Tibial nerve (tissue), 4 donors: Measurements from ENCODE around the gene ITGB3BP.

Experiments
- CTCF ChIP-seq, 5 experiments: fragments of 200-600 bp in 3 of 5; fragments of 450-650 bp in 2 of 5; sonication (generic) in 3 of 5; IDR thresholded peaks; one replicate each; pipeline ENCODE4 v1.5.1; 2016 to 2019; ENCODE audit warnings: antibody characterized with exemption in 5 of 5, mild to moderate bottlenecking in 3 of 5, moderate library complexity in 2 of 5
- EP300 ChIP-seq, 2 donors: sonication (generic); formaldehyde crosslinking; IDR thresholded peaks; one replicate each; pipeline ENCODE4 v1.6.1; 2017; ENCODE audit warnings: antibody characterized with exemption in 2 of 2, mild to moderate bottlenecking in 1 of 2
- POLR2A ChIP-seq, 2 donors: fragments of 450-650 bp; IDR thresholded peaks; one replicate each; pipeline ENCODE4 v1.6.1; 2017; ENCODE audit warnings: antibody characterized with exemption in 2 of 2, mild to moderate bottlenecking in 2 of 2, moderate library complexity in 2 of 2

GRCh38 chr1:63555480-63555879, 32.5 kb upstream of the ITGB3BP start:
- no peak for TF ChIP-seq CTCF (IDR thresholded peaks at IDR 0.05)
- TF ChIP-seq POLR2A (IDR thresholded peaks at IDR 0.05) = no peak
- no peak for TF ChIP-seq EP300 (IDR thresholded peaks at IDR 0.05)
